Tongue (tissue), 2 donors: Measurements from ENCODE around the gene PDCD4. TPM values are rescaled to one million over a fixed set of nuclear protein-coding genes. Genes with fewer than 3 reads are reported as not detected.

Source experiments
- DNase-seq: peaks from one replicate; pipeline ENCODE4 v3.0.0-alpha.2; 2015
- total RNA-seq: library from RNA; depleted of rRNA; stranded (reverse); fragments of >200 nt; gene quantifications from one replicate; pipeline ENCODE4 v1.2.3, GENCODE V29; 2014

Gene PDCD4
- 150 TPM for total RNA-seq

- DNase-seq: peak; percentile 100
Measured at GRCh38 chr10:110871298-110872084, at the start of gene PDCD4. PDCD4 (plus strand) TSS chr10:110871928; CDS start chr10:110876028, 4,100 bp downstream.

- peak; percentile 86 for DNase-seq
Measured at GRCh38 chr10:110822035-110822711, 49.6 kb upstream of the PDCD4 start.

- DNase-seq: peak; percentile 78
Measured at GRCh38 chr10:110822712-110823311, 48.9 kb upstream of the PDCD4 start.

- no peak for DNase-seq
Measured at GRCh38 chr10:110824152-110824441, 47.6 kb upstream of the PDCD4 start.

- DNase-seq: no peak
Measured at GRCh38 chr10:110824660-110825059, 47.1 kb upstream of the PDCD4 start.

GRCh38 chr10:110825508-110825907, 46.2 kb upstream of the PDCD4 start:
- DNase-seq: no peak

GRCh38 chr10:110827410-110827809, 44.3 kb upstream of the PDCD4 start:
- peak; percentile 58 for DNase-seq

- peak; percentile 44 for DNase-seq
Measured at GRCh38 chr10:110827875-110828274, 43.9 kb upstream of the PDCD4 start.

- no peak for DNase-seq
Measured at GRCh38 chr10:110828525-110828924, 43.2 kb upstream of the PDCD4 start.

GRCh38 chr10:110829721-110830410, 41.9 kb upstream of the PDCD4 start:
- DNase-seq: no peak

- DNase-seq: peak; percentile 49
Measured at GRCh38 chr10:110833234-110833940, 38.3 kb upstream of the PDCD4 start.

- DNase-seq: peak; percentile 64
Measured at GRCh38 chr10:110833941-110834628, 37.6 kb upstream of the PDCD4 start.

- peak; percentile 88 for DNase-seq
Measured at GRCh38 chr10:110834629-110835301, 37.0 kb upstream of the PDCD4 start.

- DNase-seq: no peak
Measured at GRCh38 chr10:110835841-110836240, 35.9 kb upstream of the PDCD4 start.

- DNase-seq: no peak
Measured at GRCh38 chr10:110836706-110837105, 35.0 kb upstream of the PDCD4 start.

- no peak for DNase-seq
Measured at GRCh38 chr10:110837418-110838171, 34.1 kb upstream of the PDCD4 start.

- DNase-seq: no peak
Measured at GRCh38 chr10:110840225-110840922, 31.4 kb upstream of the PDCD4 start.

GRCh38 chr10:110840923-110841428, 30.8 kb upstream of the PDCD4 start:
- DNase-seq: no peak

GRCh38 chr10:110841767-110842267, 29.9 kb upstream of the PDCD4 start:
- DNase-seq: no peak
